ENCODE measurements around the gene GLB1L2. TPM values are rescaled to one million over a fixed set of nuclear protein-coding genes. Genes with fewer than 3 reads are reported as not detected.
A peak's percentile ranks its signal among the peaks of the same experiment; 100 is the strongest.

The GLB1L2 gene
- total RNA-seq, 3 donors from 2014 or later (not counting 1 experiment from before 2014, with no cell fraction given), result 0.57 to 3.3 (median 0.61) TPM

- intact Hi-C loops (cut with micrococcal nuclease), result no loop called here
- Histone ChIP-seq H3K9me3 (ENCODE audit: control insufficient read depth, insufficient read depth, low read length) (no peaks in the 10 kb centered on the region), H3K27ac (ENCODE audit: low read length) (no peak overlapping the region), H3K4me1 (ENCODE audit: control insufficient read depth, insufficient read depth, low read length) (peaks cover 26% of the 10 kb centered on the region), H3K27me3 (ENCODE audit: control insufficient read depth, insufficient read depth, low read length) (peaks cover 12% of the 10 kb centered on the region), H3K4me3 (ENCODE audit: low read length) (no peak overlapping the region), H3K36me3 (ENCODE audit: control insufficient read depth, insufficient read depth, low read length) (no peaks in the 10 kb centered on the region)
- ATAC-seq (no peak), DNase-seq (no peak)
- Mint-ChIP-seq H3K4me1 (peaks cover 28 to 48% of the 10 kb centered on the region in 2 donors), H3K36me3 (no peaks in the 10 kb centered on the region), H3K4me3 (no peak overlapping the region), H3K27me3 (ENCODE audit: low read depth in 2 of 2) (peaks cover 0 to 5% of the 10 kb centered on the region in 2 donors), H3K27ac (peak overlapping the region in 1 of 2 donors; percentile 29), H3K9me3 (no peaks in the 10 kb centered on the region)
- 91% methylated on average over 8 of the region's 8 CpGs for WGBS (ENCODE audit: insufficient coverage)
- TF ChIP-seq CTCF (IDR thresholded peaks at IDR 0.05), result no peak
Measured at GRCh38 chr11:134382257-134382656, 50.5 kb downstream of the GLB1L2 start.

- Mint-ChIP-seq H3K36me3 (no peaks in the 10 kb centered on the region), H3K27me3 (ENCODE audit: low read depth in 2 of 2) (peaks cover 0 to 5% of the 10 kb centered on the region in 2 donors), H3K9me3 (no peaks in the 10 kb centered on the region), H3K4me3 (no peak overlapping the region), H3K4me1 (peaks cover 34 to 48% of the 10 kb centered on the region in 2 donors), H3K27ac (no peak overlapping the region)
- no peaks in the 10 kb centered on the region for H3K9me3 ChIP-seq (ENCODE audit: control insufficient read depth, insufficient read depth, low read length)
- TF ChIP-seq CTCF (IDR thresholded peaks at IDR 0.05), result no peak
- no peak overlapping the region for H3K4me3 ChIP-seq (ENCODE audit: low read length)
- H3K27me3 ChIP-seq (ENCODE audit: control insufficient read depth, insufficient read depth, low read length), result peaks cover 12% of the 10 kb centered on the region
- 95% methylated on average over 24 of the region's 24 CpGs for WGBS (ENCODE audit: insufficient coverage)
- no peaks in the 10 kb centered on the region for H3K36me3 ChIP-seq (ENCODE audit: control insufficient read depth, insufficient read depth, low read length)
- intact Hi-C loops (cut with micrococcal nuclease), result no loop called here
- ATAC-seq, result no peak
- no peak for DNase-seq
- H3K27ac ChIP-seq (ENCODE audit: low read length), result no peak overlapping the region
- peaks cover 32% of the 10 kb centered on the region for H3K4me1 ChIP-seq (ENCODE audit: control insufficient read depth, insufficient read depth, low read length)
Measured at GRCh38 chr11:134382830-134383229, 51.0 kb downstream of the GLB1L2 start.

- Histone ChIP-seq H3K9me3 (ENCODE audit: control insufficient read depth, insufficient read depth, low read length) (peaks cover 3% of the 10 kb centered on the region), H3K4me1 (ENCODE audit: control insufficient read depth, insufficient read depth, low read length) (peaks cover 39% of the 10 kb centered on the region), H3K36me3 (ENCODE audit: control insufficient read depth, insufficient read depth, low read length) (no peaks in the 10 kb centered on the region), H3K4me3 (ENCODE audit: low read length) (no peak overlapping the region), H3K27ac (ENCODE audit: low read length) (no peak overlapping the region), H3K27me3 (ENCODE audit: control insufficient read depth, insufficient read depth, low read length) (peaks cover 12% of the 10 kb centered on the region)
- WGBS (ENCODE audit: insufficient coverage), result 91% methylated on average over 78 of the region's 78 CpGs
- Mint-ChIP-seq H3K9me3 (no peaks in the 10 kb centered on the region), H3K36me3 (no peaks in the 10 kb centered on the region), H3K27ac (no peak overlapping the region), H3K4me1 (peaks cover 42 to 55% of the 10 kb centered on the region in 2 donors), H3K27me3 (ENCODE audit: low read depth in 2 of 2) (peaks cover 0 to 5% of the 10 kb centered on the region in 2 donors), H3K4me3 (no peak overlapping the region)
- ATAC-seq (no peak), DNase-seq (no peak)
- intact Hi-C loops (cut with micrococcal nuclease), result no loop called here
- no peak for TF ChIP-seq CTCF (IDR thresholded peaks at IDR 0.05)
Measured at GRCh38 chr11:134383576-134384221, 51.9 kb downstream of the GLB1L2 start.

- no peak for DNase-seq
- TF ChIP-seq CTCF (IDR thresholded peaks at IDR 0.05), result no peak
- intact Hi-C loops (cut with micrococcal nuclease), result no loop called here
- Histone ChIP-seq H3K4me1 (ENCODE audit: control insufficient read depth, insufficient read depth, low read length) (peaks cover 43% of the 10 kb centered on the region), H3K36me3 (ENCODE audit: control insufficient read depth, insufficient read depth, low read length) (no peaks in the 10 kb centered on the region), H3K9me3 (ENCODE audit: control insufficient read depth, insufficient read depth, low read length) (peaks cover 3% of the 10 kb centered on the region), H3K4me3 (ENCODE audit: low read length) (no peak overlapping the region), H3K27ac (ENCODE audit: low read length) (no peak overlapping the region), H3K27me3 (ENCODE audit: control insufficient read depth, insufficient read depth, low read length) (peaks cover 12% of the 10 kb centered on the region)
- WGBS (ENCODE audit: insufficient coverage), result 66% methylated on average over 14 of the region's 14 CpGs
- Mint-ChIP-seq H3K9me3 (no peaks in the 10 kb centered on the region), H3K36me3 (no peaks in the 10 kb centered on the region), H3K27ac (no peak overlapping the region), H3K27me3 (ENCODE audit: low read depth in 2 of 2) (peaks cover 0 to 5% of the 10 kb centered on the region in 2 donors), H3K4me3 (no peak overlapping the region), H3K4me1 (peaks cover 49 to 63% of the 10 kb centered on the region in 2 donors)
- ATAC-seq, result no peak
Measured at GRCh38 chr11:134384406-134384805, 52.6 kb downstream of the GLB1L2 start.

Measured in natural killer cell (primary cell).